GM18858 (cell line): Measurements from ENCODE around the gene RAB40B.

ENCODE experiments used
- ATAC-seq: cut with Tn5 transposase; IDR thresholded peaks from one replicate; pipeline ENCODE4 v1.9.1; 2021; ENCODE audit not compliant: unreplicated experiment

RAB40B gene

GRCh38 chr17:82692268-82692667 lies 6.2 kb downstream of the RAB40B start:
- ATAC-seq, result no peak

GRCh38 chr17:82691714-82692113 lies 6.8 kb downstream of the RAB40B start:
- no peak for ATAC-seq

- no peak for ATAC-seq
Measured at GRCh38 chr17:82690786-82691489, 7.6 kb downstream of the RAB40B start.

GRCh38 chr17:82689077-82689476 lies 9.4 kb downstream of the RAB40B start:
- no peak for ATAC-seq

- ATAC-seq, result no peak
Measured at GRCh38 chr17:82687871-82688270, 10.6 kb downstream of the RAB40B start.

GRCh38 chr17:82687375-82687861 lies 11.1 kb downstream of the RAB40B start:
- ATAC-seq, result no peak

GRCh38 chr17:82686366-82687324 lies 11.9 kb downstream of the RAB40B start:
- ATAC-seq, result no peak

GRCh38 chr17:82685291-82685690 lies 13.2 kb downstream of the RAB40B start:
- ATAC-seq, result no peak

GRCh38 chr17:82684228-82684841 lies 14.2 kb downstream of the RAB40B start:
- no peak for ATAC-seq

- ATAC-seq, result no peak
Measured at GRCh38 chr17:82683534-82683933, 15.0 kb downstream of the RAB40B start.

- ATAC-seq, result no peak
Measured at GRCh38 chr17:82681547-82681946, 17.0 kb downstream of the RAB40B start.

GRCh38 chr17:82679586-82680465 lies 18.7 kb downstream of the RAB40B start:
- no peak for ATAC-seq

- ATAC-seq, result no peak
Measured at GRCh38 chr17:82678265-82678891, 20.1 kb downstream of the RAB40B start.

GRCh38 chr17:82677353-82677925 lies 21.1 kb downstream of the RAB40B start:
- ATAC-seq, result no peak

- ATAC-seq, result no peak
Measured at GRCh38 chr17:82675476-82676245, 22.8 kb downstream of the RAB40B start.

- no peak for ATAC-seq
Measured at GRCh38 chr17:82674656-82675475, 23.6 kb downstream of the RAB40B start.

- no peak for ATAC-seq
Measured at GRCh38 chr17:82670661-82671450, 27.6 kb downstream of the RAB40B start.
